Kidney capillary endothelial cell (primary cell): Measurements from ENCODE around the gene MRPS2.

ENCODE experiments used
- DNase-seq: peaks from one replicate; pipeline ENCODE4 v3.0.0-alpha.2; 2018; ENCODE audit warnings: low spot score

The MRPS2 gene

DNA sequence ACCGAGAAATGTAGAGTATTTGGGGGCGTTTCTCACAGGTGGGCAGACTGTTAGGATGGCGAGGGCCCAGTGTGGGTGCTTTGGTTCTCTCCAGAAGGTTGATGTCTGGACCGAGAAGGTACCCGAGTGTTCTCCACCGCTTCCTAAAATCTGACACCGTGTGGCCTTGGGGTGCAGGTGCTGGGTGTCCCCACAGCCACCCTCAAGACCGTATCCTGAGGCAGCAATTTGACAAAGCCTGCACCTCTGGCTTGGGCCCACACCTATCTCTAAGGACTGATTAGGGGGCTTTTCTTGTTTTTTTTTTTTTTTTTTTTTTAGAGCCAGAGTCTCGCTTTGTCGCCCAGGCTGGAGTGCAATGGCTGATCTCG, 19.6 kb upstream of the MRPS2 start:
- DNase-seq: no peak

DNA sequence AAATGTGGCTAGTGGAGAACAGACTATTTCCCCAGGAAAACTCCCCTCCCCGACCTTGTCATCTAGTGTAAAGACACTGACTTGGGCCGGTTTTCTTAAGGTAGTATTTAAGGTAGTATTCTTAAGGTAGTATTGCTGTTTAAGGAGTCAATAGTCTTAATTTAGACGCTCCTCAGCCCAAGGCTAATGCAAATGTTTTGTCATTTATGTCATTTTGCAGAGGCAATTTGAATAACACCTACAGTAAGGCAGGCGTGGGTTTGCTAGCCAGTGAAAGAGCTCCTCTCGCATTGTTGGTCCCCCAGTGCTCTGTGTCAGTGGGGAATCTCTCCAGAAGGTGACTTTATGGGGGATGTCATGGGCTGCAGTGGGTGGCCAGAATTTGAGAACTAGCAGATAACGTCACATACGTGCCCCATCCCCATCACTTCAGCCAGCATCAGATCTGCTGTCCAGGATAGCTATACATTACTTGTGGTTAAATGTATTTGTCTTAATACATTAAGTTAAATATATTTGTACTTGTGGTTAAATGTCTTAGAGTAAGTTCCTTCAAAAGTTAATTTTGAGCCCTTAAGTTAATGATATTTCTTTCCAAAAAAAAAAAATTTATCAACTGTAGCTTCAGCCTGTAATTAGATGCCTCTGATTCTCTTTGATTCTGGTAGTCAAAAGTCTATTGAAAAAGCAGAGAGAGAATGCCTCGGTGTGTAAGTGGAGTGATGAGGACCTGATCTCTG, 18.3 kb upstream of the MRPS2 start:
- DNase-seq: no peak

DNA sequence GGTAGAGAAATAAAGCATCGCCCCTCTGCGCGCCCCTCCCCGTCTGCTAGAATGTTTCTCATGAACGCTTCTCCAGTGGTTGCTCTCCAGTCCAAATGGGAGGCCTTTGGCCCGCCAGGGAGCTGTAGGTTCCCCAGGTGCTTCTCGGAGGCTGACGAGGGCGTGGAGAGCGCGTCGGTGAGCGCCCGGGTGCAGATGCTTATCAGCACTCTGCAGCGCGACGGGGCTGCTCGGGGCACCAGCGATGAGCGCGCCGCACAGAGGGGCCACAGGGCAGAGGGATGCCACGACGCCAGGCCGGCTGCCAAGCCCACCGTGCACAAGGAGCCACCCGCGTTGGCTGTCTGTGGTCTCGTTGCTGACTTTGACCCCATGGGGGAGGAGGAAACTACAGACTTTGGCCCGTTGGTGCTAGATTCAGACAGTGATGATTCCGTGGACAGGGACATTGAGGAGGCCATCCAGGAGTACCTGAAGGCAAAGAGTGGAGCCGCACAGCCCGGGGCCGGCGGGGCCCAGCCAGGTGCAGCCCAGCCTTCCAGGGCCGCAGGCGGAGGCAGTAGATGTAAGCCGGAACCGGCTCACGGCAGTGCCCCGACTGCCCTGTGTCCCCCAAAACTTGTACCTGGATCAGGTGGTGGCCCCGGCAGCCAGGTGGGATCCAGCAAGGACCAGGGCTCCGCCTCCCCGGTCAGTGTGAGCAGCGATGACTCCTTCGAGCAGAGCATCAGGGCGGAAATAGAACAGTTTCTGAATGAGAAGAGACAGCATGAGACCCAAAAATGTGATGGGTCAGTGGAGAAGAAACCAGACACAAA, 15.8 kb upstream of the MRPS2 start:
- DNase-seq: no peak

DNA sequence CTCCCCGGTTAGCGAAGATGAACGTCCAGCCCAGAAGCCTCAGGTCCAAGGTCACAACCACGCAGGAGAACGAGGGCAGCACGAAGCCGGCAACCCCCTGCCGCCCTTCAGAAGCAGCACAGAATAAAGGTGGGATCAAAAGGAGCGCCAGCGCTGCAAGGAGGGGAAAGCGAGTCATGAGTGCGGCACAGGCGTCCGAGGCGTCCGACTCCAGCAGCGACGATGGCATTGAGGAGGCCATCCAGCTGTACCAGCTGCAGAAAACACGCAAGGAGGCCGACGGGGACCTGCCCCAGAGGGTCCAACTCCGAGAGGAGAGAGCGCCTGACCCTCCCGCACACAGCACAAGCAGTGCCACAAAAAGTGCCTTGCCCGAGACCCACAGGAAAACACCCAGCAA, 15.1 kb upstream of the MRPS2 start:
- DNase-seq: no peak

DNA sequence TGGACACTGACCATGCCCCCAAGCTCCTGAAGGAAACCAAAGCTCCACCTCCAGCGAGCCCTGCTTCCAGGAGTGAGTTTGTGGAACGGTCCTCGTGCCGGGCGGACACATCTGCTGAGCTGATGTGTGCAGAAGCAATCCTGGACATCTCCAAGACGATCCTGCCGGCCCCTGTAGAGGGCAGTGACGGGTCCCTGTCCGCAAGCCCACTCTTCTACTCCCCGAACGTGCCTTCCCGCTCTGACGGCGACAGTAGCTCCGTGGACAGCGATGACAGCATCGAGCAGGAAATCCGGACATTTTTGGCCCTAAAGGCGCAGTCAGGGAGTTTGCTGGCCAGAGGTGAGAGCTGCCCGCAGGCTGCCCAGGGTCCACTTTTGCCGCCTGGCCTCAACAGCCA, 14.7 kb upstream of the MRPS2 start:
- no peak for DNase-seq

DNA sequence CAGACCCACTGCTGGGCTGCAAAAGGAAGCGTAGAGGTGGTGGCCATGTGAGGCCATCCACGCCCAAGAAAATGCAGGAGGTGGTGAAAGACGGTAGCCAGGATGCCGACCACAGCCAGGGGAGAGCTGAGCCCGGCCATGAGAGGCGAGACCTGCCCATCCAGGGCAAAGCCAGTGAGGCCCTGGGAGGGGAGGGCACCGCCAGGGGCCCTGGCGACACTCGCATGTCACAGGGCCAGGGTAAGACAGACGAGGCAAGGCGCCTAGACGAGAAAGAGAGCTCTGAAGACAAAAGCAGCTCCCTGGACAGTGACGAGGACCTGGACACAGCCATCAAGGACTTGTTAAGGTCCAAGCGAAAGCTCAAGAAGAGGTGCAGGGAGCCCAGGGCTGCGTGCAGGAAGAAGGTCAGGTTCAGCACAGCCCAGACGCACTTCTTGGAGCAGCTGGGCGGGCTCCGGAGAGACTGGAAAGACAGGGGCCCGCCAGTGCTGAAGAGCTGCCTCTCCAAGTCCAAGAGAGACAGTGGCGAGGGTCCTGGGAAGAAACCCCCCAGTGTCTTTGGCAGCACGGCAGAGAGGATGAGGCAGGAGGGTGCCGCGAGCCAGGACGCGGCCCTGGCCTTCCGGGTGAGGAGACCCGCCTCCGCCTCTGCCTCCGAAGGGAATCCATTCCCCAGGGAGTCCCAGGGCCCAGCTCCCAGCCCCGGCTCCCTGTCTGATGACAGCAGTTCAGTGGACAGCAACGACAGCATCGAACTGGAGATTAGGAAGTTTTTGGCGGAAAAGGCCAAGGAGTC, 14.0 kb upstream of the MRPS2 start:
- DNase-seq: no peak

DNA sequence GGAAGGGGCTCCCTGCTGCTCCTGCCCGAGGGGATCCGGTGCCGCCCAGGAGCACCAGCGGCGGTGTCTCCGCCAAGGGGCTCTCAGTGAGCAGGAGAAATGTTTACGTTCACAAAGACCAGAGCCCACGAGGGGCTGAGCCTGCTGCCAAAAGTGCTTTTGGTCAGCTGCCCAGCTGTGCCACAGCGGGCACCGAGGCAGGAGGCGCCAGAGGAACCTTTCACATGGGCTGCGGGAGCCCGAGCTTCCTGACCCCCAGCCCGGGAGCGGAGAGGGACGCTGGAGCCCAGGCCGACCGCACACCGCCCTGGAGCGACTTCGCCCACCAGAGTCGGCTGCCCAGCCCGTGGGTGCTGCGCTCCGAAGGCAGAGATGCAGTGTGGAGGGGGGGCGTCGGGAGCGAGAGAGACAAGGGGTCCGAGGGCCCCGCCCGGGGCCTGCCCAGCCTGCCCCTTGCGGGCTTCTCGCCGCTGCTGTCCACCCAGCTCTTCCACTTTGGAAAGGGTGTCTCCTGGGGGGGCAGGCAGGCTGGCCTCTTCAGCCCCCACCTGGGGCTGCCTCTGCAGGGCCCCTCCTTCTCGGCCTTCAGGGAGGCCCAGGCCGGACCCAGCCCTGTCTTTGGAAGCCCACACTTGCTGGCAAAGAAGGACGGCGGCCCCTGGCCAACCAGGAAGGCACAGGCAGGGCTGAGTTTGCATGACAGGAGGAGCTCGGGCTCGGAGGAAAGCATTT, 13.0 kb upstream of the MRPS2 start:
- no peak for DNase-seq

DNA sequence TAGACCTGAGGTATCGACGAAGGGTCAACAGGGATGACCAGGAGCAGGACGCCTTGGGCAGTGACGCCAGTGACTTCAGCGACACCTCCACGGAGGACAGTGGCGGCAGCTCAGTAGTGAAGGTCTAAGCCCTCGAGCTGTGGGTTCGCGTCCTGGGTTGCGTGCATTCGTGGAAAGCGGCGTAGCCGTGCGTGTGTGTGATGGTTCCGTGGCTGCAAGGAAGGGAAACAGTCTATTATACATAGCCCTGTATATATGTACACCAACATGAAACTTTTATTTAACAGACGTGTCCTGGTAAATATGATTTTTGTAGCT, 12.5 kb upstream of the MRPS2 start:
- no peak for DNase-seq

DNA sequence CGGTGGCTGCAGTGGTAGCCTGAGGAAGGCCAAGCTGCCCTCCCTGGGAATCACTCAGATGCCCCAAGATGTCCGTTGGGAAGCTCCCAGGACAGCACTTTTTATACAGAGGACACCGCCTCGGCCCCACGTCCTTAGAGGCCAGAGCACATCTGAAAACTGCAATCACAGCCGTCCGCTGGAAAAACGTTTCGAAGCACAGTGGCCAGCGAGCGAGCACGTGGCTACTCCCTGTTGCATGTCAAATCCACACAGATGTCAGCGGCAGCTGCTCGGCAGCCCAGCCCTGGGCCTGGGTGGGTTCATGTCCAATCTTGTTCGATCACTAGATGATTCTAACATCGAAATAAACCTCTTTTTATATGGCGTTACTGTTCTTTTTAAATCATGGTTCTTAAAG, 12.0 kb upstream of the MRPS2 start:
- no peak for DNase-seq

DNA sequence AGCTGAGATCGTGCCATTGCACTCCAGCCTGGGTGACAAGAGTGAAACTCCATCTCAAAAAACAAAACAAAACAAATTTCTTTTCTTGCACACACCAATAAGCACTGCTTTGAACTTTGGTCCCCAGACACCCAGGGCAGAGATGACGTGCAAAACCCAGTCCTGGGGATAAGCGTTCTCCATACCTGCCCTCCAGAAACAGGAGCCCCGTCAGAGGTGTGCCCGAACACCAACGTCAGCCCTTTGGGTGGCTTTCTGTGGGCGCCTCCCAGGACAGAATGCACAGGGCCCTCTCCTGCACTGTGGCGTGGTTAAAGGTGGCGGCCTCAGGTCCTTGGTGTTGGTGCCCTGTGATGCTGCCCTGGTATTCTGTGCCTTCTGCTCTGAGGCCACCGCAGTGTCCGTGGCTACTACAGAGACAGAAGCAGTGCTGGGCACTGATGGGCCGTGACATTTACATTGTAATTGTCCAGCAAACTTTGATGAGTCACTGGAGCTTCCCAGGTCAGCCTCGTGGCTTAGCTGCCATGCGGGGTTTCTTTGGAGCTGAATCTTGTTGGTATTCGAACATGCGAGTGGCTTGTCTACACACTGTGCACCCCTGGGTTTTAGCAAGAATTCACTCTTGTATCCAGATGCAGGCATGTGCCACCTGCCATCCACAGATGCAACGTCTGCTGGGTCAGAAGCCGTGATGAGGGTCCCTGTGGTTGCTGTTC, 11.1 kb upstream of the MRPS2 start:
- DNase-seq: no peak

DNA sequence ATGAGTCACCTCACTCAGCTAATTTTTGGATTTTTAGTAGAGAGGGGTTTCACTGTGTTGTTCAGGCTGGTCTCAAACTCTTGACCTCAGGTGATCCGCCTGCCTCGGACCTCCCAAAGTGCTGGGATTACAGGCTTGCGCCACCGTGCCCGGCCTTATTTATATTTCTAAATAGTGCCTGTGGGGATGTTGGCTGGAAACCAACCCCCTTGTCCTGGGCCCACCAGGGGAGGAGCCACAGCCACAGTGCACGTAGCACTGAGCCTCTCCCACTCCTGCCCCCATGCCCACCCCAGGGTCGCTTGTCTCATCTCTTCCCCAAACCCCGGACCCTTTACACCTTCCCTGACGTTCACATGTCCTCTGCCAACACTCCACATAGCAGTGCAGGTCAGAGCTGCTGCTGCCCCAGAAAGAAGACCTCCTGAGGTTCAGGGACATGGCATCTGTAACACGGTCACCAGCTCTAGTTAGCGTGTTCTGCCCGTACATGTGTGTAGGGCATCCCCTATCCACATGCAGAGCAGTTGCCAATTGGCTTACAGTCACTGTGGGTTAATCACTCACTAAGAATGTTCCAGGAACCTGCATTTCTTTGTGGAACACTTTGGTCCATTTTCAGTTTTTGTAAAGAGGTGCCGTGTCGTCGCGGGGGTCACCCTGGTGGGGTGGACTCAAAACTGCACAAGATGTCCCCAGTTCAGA, 10.2 kb upstream of the MRPS2 start:
- no peak for DNase-seq

DNA sequence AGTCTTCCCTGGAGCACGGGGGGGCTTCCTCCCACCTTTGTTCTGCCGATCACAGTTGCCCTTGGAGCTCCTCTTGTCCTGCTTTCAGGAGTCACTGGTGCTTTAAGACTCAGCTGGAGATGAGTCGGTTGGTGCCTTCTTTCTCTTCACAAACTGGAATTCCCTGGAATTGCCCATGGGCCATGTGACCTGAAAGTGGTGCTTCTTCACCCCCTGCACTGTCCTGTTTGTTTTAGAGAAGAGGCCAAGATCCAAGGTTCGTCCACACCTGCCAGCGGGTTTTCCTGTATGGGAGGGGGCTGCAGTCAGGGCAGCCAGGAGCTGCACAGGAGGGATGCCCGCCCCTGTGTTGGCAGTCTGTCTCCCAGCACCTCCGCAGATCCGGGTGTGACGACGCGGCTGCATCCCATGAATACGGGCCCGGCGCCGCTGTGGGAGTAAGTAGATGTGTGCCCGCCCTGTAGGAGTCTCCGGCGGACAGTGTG, 9.5 kb upstream of the MRPS2 start:
- no peak for DNase-seq

DNA sequence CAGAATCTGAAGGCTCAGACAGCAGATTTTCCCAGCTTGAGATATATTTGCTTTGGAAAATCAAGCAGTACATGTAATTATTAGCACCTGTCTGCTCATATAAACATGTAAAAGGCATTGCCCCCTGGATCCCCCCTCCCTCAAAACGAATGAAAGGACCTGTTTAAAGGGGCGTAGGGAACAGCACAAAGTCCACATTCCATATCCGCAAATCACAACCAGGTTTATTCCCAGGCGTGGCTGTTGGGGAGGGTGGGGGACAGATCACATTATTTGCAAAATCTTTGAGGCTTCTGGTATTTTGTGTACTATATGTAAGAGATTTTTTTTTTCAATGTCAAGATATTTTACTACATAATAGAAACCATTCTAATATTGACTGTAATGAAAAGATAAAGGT, 8.7 kb upstream of the MRPS2 start:
- DNase-seq: no peak

DNA sequence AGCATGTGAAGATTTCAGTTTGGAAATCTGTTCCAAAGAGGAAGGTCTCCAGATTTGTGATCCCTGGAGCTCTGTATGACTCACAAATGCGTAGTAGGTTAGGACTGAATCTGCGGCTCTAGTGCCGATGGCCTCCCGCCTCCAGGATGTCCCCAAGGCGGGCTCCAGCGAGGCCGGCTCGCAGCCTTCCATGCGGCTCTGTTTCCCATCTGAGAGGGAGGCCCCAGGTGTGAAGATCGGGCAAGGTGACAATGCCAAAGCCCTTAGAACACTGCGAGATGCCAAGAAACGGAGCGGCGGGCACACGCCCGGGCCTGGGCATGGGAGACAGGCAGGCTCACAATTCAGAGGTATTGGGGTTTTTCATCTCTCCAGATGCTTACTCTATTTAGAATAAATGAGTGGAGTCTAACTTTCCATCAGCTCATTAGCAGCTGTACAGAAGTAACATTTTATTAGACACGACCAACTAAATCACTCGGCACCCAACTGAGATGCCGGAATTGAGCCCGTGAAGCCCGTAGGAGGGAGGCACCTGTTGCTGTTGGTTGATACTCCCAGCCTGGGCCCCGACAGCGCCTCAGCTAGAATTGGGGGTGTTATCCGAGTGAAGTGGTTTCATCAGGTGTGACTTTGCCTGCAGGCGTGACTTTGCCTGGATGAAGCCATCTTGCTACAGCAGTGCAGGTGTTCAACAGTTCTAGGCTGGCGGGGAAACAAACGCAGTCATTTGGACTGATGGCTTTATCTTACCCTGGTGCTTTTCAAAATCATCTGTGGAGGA, 7.4 kb upstream of the MRPS2 start:
- no peak for DNase-seq

DNA sequence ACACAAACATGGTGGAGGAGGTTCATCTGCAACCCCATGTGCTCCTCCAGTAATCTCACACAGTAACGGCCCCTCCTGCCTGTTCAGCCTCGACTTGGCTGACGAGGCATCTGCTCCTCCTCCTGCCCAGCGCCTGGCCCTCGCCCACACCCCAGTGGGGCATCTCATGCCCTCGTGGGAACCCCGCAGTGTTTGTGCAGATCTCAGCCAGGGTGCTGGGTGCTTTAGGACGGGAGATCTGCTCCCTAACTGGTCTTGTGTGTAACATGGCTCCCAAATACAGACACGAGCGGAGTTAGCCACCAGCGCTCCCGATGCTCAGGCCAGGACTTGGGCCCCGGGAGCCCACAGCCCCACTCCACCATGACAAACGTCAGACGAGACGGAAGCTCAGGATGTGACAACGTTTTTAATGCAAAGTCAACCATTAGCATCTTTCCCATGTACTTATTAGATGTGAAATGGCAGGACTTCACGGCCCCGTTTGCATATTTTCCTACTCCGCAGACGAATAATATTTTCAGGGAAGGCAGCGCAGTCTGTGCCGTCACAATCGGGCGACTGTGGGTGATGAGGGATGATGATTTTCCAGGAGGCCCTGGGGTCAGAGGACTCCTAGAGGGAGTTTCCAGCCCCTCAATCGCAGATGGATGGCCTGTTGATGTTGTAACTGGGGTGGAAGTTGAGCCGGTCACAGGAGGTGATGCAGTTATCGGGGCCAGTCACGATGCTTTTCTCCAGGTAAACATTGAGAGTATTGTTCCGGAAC, 5.5 kb upstream of the MRPS2 start:
- DNase-seq: no peak

DNA sequence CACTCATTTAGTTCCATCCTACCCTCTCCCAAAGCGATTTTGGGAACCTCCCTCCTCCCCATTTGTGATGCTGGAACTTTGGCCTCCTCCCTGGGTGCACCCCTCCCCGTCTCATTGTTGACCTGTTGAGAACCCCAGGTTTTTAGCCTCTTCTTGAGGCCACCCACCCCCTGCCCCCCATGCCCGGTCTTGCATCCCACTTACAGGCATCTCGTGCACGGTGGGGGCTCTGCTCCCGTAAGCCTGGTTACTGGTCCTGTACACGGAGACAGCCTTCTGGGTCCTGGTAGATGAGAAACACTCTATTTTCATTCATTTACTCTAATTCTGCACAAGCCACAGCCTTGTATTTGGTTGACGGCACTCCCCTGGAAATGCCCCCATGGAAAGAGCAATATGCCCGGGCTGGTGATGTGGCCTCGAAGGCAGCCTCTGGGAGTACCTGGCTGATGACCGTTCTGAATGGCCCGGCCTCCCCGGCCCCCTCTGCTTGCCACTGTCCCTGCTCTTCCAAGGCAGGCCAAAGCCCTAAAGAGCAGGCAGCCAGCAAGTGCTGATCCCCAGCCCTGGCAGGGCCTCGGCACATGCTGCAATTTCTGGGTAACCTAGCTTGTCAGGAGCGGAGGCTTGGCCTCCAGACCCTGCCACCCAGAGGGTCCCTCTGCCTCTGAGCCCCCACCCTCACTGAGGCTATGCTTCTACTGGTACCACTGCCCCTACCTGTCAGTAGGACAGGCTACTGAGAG, 1.9 kb upstream of the MRPS2 start:
- DNase-seq: no peak

DNA sequence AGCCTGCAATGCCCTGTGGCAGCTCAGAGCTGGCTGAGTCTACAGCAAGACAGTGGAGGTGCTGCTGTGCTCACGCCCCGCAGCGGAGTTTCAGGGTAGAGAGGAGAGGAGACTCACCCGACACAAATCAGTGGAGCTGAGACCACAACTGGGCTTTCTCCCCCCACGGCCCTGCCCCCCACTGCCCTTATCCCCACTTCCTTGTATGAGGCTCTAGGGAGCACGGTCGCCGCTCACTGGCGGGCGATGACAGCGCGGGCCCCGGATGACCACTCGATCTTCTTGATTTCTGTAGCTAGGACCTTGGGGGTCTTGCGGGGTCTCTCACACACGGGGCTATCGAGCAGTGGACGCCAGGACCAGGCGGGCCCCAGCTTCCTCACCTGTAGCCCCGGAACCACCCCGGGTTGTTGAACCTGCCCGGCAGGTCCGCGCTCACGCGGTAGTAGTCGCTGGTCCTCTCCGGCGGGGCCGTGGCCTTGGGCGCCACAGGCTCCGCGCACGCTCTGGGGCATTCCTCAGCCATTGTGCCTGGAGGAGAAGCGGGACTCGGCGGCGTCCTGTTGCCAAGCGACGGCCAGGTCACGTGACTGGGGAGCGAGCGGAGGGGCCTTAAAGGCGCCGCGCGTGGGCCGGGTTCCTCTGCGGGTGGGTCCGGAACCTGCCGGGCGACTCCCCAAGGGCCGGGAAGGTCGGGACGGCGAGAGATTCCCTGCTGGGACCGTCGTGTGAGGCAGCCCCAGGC, 984 bp upstream of the MRPS2 start:
- peak; percentile 74 for DNase-seq

DNA sequence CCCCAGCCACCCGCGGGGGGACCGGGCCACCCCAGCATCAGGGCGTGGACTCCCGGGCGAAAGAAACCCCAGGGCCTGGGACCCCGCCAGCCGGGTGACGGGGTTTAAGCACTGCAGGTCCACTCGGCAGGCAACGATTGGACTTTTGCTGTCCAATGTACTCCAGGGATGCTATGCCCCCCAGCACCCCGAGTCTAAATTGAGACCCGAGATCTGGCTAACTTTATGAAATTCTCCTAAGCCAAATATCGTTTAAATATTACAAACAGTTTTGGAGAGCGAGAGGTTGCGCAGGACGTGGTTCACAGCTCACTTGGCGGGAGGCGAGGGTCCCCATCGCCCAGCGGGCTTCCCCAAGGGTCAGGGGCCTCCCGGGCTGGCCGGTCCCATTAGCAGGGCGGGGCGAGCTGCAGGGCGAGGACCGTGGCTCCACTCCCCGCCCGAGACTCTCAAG, 384 bp upstream of the MRPS2 start:
- peak; percentile 19 for DNase-seq
